HG03159 (cell line): Measurements from ENCODE around the gene CSNK2B.

ENCODE experiments used
- ATAC-seq: cut with Tn5 transposase; IDR thresholded peaks from one replicate; pipeline ENCODE4 v1.9.1; 2021; ENCODE audit warnings: mild to moderate bottlenecking, moderate library complexity; ENCODE audit not compliant: unreplicated experiment

Gene CSNK2B

DNA sequence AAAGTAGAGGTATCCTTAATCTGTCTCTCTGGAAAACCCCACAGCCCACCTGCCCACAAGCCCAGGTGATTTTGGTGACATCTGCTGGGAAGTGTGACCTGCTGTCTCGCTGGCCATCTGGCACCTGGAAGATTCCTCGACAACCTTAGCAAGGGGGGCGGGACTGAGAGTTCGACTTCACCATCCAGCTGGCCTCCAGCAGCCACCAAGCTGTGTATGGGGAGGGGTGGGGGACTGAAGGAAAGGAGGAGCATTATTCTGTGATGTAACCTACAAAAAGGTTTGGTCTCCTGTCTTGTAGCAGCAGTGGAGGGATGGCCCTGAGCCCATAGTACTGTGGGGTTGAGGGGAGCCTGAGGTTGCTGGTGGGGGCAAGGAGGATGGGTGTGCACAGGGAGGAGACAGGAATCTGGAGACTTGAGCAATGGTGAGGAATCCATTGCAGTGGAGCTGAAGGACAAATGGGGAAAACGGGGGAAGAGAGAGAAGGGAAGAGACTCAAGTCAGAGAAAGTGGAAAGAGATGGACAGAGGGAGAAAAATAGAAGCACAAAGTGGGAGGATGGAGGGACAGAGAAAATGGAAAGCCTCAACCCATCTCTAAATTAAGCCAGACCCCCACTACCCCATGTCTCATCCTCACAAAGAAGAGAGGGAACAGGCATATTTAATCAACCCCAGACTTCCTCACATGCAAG is 44.8 kb downstream of the CSNK2B start:
- no peak for ATAC-seq

DNA sequence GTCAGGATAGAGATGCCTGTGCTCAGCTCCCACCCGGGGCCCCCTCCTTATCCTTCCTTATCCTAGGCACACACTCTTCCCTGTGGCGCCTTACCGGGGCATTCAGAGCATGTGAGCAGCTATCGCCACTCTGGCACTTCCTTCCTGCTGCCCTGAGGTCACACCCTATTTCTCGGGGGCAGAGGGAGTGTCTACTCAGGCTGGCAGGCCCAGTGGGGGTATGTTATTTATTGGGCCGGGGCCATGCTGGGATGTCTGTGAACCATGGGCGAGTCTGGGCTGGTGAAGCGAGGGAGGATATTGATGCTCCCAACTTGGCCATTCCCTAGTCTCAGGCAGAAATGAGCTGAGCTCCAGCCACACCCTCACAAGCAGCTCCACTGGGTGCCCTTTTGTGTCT is 45.4 kb downstream of the CSNK2B start:
- ATAC-seq = no peak

GRCh38 chr6:31712296-31712695 is 46.4 kb downstream of the CSNK2B start:
- no peak for ATAC-seq

DNA sequence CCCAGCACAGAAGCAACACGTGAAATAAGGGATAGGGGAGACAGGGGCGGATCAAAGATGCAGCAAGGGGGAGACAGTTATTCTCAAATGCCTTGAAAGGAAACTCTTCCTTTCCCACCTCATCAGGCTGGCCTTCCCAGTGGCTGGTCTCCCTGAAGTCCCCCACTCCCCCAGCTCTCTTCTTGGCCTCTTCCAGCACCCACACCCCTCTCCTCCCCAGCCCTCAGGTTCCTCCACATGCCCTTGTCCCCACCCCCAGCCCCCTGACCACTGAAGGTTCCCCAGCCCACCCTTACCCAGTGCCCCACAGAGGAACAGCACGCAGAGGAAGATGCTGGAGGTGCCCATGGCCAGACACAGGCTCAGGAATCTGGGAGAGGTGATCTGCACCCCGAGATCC is 47.6 kb downstream of the CSNK2B start:
- no peak for ATAC-seq

DNA sequence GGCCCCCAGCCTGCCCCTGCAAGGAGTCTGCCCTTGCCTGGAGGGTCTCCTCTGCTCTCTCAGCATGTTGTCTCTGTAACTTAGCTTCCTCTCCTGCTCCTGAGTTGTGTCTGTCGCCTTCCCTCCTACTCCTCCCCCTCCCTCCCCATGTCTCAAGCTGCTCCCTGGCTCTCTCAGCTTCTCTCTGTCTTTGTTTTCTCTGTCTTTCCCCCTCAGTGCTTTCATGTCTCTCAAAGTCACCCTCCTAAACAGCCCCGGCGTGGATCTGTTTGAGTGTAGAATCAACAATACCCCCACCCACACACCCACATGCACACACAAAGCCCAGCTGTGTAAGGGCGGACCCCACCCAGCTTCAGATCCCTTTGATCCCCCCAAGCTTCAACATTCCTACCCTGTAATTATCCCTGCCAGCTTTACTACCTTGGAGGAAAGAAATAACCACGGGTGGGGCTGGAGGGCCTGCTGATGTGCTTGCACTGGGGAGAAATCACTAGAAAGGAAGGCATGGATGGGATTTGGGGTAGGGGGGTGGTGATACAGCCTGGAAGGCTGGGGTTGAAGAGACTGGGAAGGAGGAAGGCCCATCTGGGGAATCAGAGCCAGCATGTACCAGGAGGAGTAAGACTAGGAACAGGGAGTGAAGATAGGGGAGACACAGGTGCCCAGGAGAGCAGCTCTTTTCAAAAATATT is 48.3 kb downstream of the CSNK2B start:
- ATAC-seq = no peak

- no peak for ATAC-seq
Measured at GRCh38 chr6:31715022-31715958, 49.4 kb downstream of the CSNK2B start, which contains the start of gene LY6G6D. LY6G6D (plus strand) TSS chr6:31715348; CDS start chr6:31715356, 8 bp downstream.

GRCh38 chr6:31717499-31718222 is 51.8 kb downstream of the CSNK2B start:
- ATAC-seq = no peak

GRCh38 chr6:31718265-31718664 is 52.4 kb downstream of the CSNK2B start:
- ATAC-seq = no peak

DNA sequence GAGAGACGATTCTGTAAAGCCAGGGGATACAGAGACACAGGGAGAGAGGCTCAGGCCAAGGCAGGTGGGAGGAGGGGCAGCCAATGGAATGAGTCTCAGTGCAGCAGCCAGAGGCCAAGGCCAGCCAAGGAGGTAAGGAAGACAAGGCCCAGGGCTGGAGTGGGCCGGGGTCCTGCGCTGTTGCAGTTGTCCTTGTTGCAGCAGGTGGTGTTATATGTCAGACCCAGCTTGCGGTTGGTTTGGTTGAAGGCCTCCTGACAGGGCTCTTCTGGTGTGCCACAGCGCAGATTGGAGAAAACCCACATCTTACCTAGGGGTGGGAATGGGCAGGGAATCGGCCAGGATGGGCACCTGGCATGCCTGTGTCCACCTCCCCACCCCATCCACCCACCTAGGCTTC is 53.1 kb downstream of the CSNK2B start:
- no peak for ATAC-seq
